Gastrocnemius medialis (tissue), 4 donors: Measurements from ENCODE around the gene ZNF316. TPM values are rescaled to one million over a fixed set of nuclear protein-coding genes. Genes with fewer than 3 reads are reported as not detected.
A peak's percentile ranks its signal among the peaks of the same experiment; 100 is the strongest.

Experiments
- ATAC-seq, 2 donors: fragments of 150-250 bp; one replicate each; pipeline ENCODE4 v1.9.1; 2016
- DNase-seq, 2 donors: peaks; one replicate each; pipeline ENCODE4 v3.0.0-alpha.2; 2019
- H3K27ac ChIP-seq, 4 donors: fragments of 200-600 bp; sonication (generic); 1 replicate in 1 of 4; 2 replicates in 3 of 4; pipeline ENCODE4 v1.5.1; 2016 to 2018; ENCODE audit warnings: mild to moderate bottlenecking in 2 of 4, moderate library complexity in 1 of 4
- H3K27me3 ChIP-seq, 3 donors: fragments of 200-600 bp; sonication (generic) in 2 of 3; 1 replicate in 1 of 3; 2 replicates in 2 of 3; pipeline versions ENCODE4 v1.5.1 to v1.6.0; 2016 to 2019; ENCODE audit warnings: mild to moderate bottlenecking in 1 of 3, moderate library complexity in 1 of 3
- H3K36me3 ChIP-seq, 2 donors: fragments of 200-600 bp; sonication (generic) in 1 of 2; one replicate each; pipeline ENCODE4 v1.5.1; 2017 to 2018
- H3K4me1 ChIP-seq, 2 donors: fragments of 200-600 bp; sonication (generic) in 1 of 2; one replicate each; pipeline ENCODE4 v1.5.1; 2016 to 2017; ENCODE audit warnings: mild to moderate bottlenecking in 2 of 2
- H3K4me3 ChIP-seq, 4 donors: fragments of 200-600 bp; sonication (generic) in 3 of 4; 1 replicate in 1 of 4; 2 replicates in 3 of 4; pipeline ENCODE4 v1.5.1; 2016 to 2019; ENCODE audit warnings: mild to moderate bottlenecking in 2 of 4
- H3K9me3 ChIP-seq, 3 donors: fragments of 200-600 bp; sonication (generic) in 2 of 3; 1 replicate in 1 of 3; 2 replicates in 2 of 3; pipeline ENCODE4 v1.5.1; 2016 to 2019
- POLR2A ChIP-seq, 2 donors: fragments of 450-650 bp; IDR thresholded peaks; one replicate each; pipeline ENCODE4 v1.6.1; 2017; ENCODE audit warnings: antibody characterized with exemption in 2 of 2, mild to moderate bottlenecking in 2 of 2, moderate library complexity in 2 of 2
- in situ Hi-C, 4 donors: fragments of 200-750 bp; cut with MboI; loops; one replicate each; pipeline versions ENCODE4 v1.15.0 to v1.8.0; 2017; ENCODE audit warnings: low sequenced_read_pairs in 4 of 4
- intact Hi-C: fragments of 100-400 bp; cut with DNase I; formaldehyde crosslinking; loops from one replicate; pipeline ENCODE4 v1.15.1; 2023; ENCODE audit warnings: low total_unique reads
- total RNA-seq, 4 donors: library from RNA; depleted of rRNA; stranded (reverse); fragments of >200 nt; gene quantifications; one replicate each; pipeline versions ENCODE4 v1.1.0 to v1.2.3, GENCODE V29; 2016
- TF ChIP-seq, protein P1 (sequence below), 5 experiments: fragments of 450-650 bp in 3 of 5; fragments of 200-600 bp in 2 of 5; sonication (generic) in 2 of 5; IDR thresholded peaks in 4 of 5; conservative IDR thresholded peaks in 1 of 5; 1 replicate in 4 of 5; 2 replicates in 1 of 5; pipeline ENCODE4 v1.5.1; 2016 to 2019; ENCODE audit warnings: antibody characterized with exemption in 5 of 5, mild to moderate bottlenecking in 3 of 5, moderate library complexity in 3 of 5

The ZNF316 gene
- total RNA-seq, 4 donors from 2014 or later, result 11.4 to 19.1 (median 18.1) TPM

DNA sequence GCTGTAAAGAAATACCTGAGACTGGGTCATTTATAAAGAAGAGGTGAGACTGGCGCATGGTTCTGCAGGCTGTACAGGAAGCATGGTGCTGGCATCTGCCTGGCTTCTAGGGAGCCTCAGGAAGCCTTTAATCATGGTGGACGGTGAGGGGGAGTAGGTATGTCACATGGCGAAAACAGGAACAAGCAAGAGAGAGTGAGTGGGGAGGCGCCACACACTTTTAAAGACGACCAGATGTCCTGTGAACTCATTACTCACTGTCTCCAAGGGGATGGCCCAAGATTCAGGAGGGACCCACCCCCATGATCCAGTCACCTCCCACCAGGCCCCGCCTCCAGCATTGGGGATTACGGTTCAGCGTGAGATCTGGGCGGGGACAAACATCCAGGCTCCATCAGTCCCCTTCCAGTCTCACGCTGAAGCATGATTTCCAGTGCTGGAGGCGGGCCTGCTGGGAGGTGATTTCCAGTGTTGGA lies 3.2 kb downstream of the ZNF316 start:
- peaks cover 8 to 20% of the 10 kb centered on the region in 2 donors for H3K4me1 ChIP-seq
- peaks cover 0 to 44% of the 10 kb centered on the region in 2 donors for H3K36me3 ChIP-seq
- DNase-seq (peak in 1 of 2 donors; percentile 30), ATAC-seq (no peak)
- no peak for TF ChIP-seq POLR2A (IDR thresholded peaks at IDR 0.05)
- TF ChIP-seq, protein P1, sequence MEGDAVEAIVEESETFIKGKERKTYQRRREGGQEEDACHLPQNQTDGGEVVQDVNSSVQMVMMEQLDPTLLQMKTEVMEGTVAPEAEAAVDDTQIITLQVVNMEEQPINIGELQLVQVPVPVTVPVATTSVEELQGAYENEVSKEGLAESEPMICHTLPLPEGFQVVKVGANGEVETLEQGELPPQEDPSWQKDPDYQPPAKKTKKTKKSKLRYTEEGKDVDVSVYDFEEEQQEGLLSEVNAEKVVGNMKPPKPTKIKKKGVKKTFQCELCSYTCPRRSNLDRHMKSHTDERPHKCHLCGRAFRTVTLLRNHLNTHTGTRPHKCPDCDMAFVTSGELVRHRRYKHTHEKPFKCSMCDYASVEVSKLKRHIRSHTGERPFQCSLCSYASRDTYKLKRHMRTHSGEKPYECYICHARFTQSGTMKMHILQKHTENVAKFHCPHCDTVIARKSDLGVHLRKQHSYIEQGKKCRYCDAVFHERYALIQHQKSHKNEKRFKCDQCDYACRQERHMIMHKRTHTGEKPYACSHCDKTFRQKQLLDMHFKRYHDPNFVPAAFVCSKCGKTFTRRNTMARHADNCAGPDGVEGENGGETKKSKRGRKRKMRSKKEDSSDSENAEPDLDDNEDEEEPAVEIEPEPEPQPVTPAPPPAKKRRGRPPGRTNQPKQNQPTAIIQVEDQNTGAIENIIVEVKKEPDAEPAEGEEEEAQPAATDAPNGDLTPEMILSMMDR (IDR thresholded peaks at IDR 0.05 in 4 of 5, conservative IDR thresholded peaks at IDR 0.05 in 1 of 5), result no peak
- no peaks in the 10 kb centered on the region for H3K27me3 ChIP-seq
- intact Hi-C loops (no loop called here), in situ Hi-C loops (no loop called here)
- no peaks in the 10 kb centered on the region for H3K9me3 ChIP-seq
- H3K4me3 ChIP-seq, result no peak overlapping the region
- no peak overlapping the region for H3K27ac ChIP-seq

DNA sequence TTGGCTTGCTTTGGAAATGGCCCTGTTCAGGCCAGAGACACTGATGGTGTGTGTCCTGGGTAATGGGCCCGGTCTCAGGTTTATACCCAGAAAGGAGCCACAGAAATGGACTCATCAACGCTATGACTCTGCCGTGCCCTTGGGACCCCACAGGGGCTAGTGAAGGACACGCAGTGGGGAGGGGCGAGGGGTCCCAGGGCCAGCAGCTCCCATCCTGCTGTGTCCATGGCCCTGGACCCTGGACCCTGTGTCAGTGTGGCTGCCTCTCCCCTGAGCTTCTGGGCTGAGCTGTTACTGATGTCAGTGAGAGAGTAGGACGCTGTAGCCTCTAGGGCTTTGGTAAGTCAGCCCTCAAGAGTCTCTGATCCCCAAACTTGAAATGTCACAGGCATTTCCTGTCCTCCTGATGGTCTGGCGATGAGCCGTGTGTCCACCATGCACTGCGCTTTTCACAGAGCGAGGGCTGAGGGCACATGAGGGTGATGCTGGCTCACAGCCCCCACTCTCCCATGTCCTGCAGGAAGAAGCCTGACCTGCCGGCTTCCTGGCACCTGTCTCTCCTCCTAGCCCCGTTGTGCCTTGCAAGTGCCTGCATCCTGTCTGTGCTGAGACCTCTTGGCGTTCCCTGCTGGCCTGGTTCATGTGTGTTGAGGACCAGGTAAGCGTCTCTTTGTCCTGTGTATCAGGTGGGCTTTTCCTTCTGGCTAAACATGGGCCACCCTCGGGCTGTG lies 4.4 kb downstream of the ZNF316 start:
- no peak overlapping the region for H3K4me3 ChIP-seq
- TF ChIP-seq, protein P1 (IDR thresholded peaks at IDR 0.05 in 4 of 5, conservative IDR thresholded peaks at IDR 0.05 in 1 of 5), result no peak
- TF ChIP-seq POLR2A (IDR thresholded peaks at IDR 0.05), result no peak
- H3K9me3 ChIP-seq, result no peaks in the 10 kb centered on the region
- H3K36me3 ChIP-seq, result peaks cover 0 to 51% of the 10 kb centered on the region in 2 donors
- no peak for ATAC-seq
- H3K27me3 ChIP-seq, result no peaks in the 10 kb centered on the region
- no peak overlapping the region for H3K27ac ChIP-seq
- in situ Hi-C loops, result no loop called here
- intact Hi-C loops, result no loop called here
- H3K4me1 ChIP-seq, result peaks cover 6 to 17% of the 10 kb centered on the region in 2 donors
- DNase-seq, result no peak

DNA sequence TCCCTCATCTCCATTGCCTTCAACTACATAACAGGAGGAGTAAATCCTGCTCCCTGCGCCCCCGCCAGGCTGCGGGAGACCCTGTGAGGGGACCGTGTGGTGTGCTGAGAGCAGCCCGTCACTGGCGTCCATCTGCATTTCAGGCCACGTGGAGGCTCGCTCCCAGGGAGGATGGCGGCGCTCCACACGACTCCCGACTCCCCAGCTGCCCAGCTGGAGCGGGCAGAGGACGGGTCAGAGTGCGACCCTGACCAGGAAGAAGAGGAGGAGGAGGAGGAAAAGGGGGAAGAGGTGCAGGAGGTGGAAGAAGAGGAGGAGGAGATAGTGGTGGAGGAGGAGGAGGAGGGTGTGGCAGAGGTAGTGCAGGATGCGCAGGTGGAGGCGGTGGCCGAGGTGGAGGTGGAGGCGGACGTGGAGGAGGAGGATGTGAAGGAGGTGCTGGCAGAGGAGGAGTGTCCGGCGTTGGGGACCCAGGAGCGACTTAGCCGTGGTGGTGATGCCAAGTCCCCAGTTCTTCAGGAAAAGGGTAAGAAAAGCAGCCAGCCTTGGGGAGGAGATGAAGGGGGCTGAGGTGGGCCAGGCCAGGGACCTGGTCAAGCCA lies 5.2 kb downstream of the ZNF316 start:
- Histone ChIP-seq H3K9me3 (no peaks in the 10 kb centered on the region), H3K4me1 (peaks cover 6 to 15% of the 10 kb centered on the region in 2 donors), H3K27ac (no peak overlapping the region), H3K4me3 (no peak overlapping the region), H3K27me3 (no peaks in the 10 kb centered on the region), H3K36me3 (peaks cover 0 to 52% of the 10 kb centered on the region in 2 donors)
- ATAC-seq (no peak), DNase-seq (no peak)
- intact Hi-C loops, result no loop called here
- TF ChIP-seq POLR2A (IDR thresholded peaks at IDR 0.05), result no peak
- TF ChIP-seq, protein P1 (IDR thresholded peaks at IDR 0.05 in 4 of 5, conservative IDR thresholded peaks at IDR 0.05 in 1 of 5), result no peak
- in situ Hi-C loops, result no loop called here

DNA sequence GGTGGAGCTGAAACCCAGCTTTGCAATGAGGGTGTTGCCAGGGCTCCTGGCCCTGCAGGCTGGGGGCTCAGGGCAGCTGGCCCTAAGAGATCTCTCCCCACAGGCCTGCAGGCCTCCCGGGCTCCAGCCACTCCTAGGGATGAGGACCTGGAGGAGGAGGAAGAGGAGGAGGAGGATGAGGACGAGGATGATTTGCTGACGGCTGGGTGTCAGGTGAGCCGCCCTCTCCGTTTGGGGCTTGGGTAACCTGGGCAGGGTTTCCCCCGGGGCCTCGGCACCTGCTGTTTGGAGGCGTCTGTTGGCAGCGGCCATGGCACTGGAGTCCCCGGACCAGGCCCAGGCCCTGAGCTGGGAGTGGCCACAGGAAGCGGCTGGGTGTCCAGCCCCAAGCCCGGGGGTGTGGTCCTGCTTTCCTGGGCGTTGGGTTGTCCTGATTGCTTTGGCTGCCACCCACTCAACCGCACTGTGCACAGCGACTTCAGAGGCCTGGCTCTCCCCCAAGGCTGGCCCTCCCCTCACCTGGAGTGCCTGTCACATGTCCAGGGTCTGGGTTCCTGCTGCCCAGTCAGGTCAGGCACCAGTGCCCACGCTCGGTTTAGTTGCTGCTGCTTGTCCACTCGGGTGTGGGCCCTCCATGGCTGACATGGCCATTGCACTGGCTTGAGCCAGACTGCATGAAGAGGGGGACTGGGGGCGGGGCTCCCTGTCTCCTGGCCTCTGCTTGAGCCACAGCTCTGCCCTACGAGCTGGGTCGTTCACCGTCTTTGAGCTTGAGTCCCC lies 5.9 kb downstream of the ZNF316 start:
- TF ChIP-seq POLR2A (IDR thresholded peaks at IDR 0.05), result no peak
- TF ChIP-seq, protein P1 (IDR thresholded peaks at IDR 0.05 in 4 of 5, conservative IDR thresholded peaks at IDR 0.05 in 1 of 5), result no peak
- in situ Hi-C loops (no loop called here), intact Hi-C loops (no loop called here)
- H3K9me3 ChIP-seq, result no peaks in the 10 kb centered on the region
- DNase-seq (no peak), ATAC-seq (no peak)
- H3K36me3 ChIP-seq, result peaks cover 0 to 52% of the 10 kb centered on the region in 2 donors
- H3K27ac ChIP-seq, result no peak overlapping the region
- no peaks in the 10 kb centered on the region for H3K27me3 ChIP-seq
- peaks cover 6 to 11% of the 10 kb centered on the region in 2 donors for H3K4me1 ChIP-seq
- H3K4me3 ChIP-seq, result no peak overlapping the region
